ENCODE results near the gene PLAU.
"Not testable (repeated sequence)": the region's sequence is repeated elsewhere in the genome, so short reads cannot be mapped to it uniquely, and the experiment has no call there.

Gene PLAU

DNA sequence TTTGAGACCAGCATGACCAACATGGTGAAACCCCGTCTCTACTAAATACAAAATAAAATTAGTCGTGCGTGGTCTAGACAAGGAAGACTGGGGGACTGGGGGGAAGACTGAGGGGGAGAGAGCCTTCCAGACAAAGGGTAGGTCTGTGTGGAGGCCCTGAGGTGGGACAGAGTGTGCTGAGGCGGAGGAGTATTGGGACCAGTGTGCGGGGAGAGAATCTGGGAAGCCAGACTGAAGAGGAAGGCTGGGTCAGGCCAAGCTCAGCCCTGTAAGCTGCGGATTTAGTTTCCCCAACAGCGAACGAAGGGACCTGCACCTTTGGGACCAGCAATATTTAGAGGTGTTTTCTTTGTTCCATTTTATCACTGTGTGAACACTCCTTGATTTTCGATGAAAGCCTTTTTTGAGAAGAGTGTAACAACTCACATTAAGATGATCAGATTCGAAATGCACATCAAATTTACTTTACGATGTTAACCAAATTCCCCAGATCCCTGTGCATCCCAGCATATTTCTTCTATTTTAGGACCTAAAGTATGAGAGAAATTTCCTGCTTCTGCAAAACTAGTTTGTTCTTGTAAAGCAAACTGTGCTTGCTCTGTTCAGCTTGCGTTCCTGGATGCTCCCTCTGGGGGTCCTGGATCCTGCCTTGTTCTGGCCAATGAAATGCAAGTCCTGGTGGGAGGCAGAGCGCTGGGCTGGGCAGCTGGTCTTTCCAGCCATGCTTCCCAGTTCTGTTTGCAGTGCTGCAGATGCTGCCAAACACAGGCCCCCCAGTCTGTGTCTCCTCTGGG is 39.4 kb downstream of the PLAU start:
- no peak for DNase-seq (ENCODE audit: low spot score)

- no peak for DNase-seq (ENCODE audit: low spot score)
Measured at GRCh38 chr10:73953665-73954064, 42.7 kb downstream of the PLAU start.

GRCh38 chr10:73954737-73955136 is 43.8 kb downstream of the PLAU start:
- DNase-seq (ENCODE audit: low spot score): no peak

DNA sequence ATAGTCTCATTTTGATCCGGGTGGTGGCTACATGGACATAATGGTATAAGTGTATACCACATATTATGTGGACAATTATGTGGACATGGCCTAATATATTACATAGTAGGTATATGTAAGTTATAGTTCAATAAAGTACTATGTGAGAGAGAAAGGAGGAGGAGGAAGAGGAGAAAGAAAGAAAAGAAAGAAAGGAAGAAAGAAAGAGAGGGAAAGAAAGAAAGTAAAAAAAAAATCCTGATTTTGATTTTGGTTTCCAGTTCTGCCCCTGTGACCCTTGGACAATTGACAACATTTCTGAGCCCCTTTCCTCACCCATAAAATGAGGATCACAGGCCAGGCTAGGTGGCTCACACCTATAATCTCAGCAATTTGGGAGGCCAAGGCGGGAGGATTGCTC is 44.8 kb downstream of the PLAU start:
- no peak for DNase-seq (ENCODE audit: low spot score)

- peak; percentile 63 for DNase-seq (ENCODE audit: low spot score)
Measured at GRCh38 chr10:73956476-73957359, 45.8 kb downstream of the PLAU start.

DNA sequence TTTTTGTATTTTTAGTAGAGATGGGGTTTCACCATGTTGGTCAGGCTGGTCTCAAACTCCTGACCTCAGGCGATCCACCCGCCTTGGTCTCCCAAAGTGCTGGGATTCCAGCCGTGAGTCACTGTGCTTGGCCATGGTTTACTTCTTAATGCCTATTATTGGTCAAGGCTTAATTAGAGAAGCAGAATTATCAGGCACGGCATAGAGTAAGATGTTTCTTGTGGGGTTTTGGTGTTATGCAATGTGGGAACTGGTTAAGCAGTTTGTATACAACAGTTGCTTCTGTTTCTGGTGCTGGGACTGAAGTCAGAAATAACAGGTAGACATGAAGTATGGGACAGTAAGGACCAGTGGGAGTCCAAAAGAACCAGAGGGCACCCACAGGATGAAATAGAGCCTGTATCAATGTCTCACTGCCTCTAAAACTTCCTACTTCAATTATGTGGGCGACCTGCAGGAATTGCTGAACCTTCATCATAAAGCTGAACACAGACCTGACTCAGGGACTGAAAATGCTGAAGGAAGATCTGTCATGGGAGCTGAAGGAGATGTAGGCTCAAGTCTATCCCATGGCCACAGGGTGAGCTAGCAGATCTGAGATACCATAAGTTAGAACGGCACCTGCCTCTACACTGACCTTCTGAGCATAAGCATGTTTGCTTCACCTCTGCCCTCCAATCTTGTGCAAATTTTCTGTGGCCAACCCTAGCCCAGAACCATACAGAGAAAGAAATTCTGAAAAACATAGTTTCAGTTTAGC is 48.7 kb downstream of the PLAU start:
- DNase-seq (ENCODE audit: low spot score): no peak

- no peak for DNase-seq (ENCODE audit: low spot score)
Measured at GRCh38 chr10:73962386-73962785, 51.5 kb downstream of the PLAU start.

- DNase-seq (ENCODE audit: low spot score): not testable (repeated sequence)
Measured at GRCh38 chr10:73963533-73963932, 52.6 kb downstream of the PLAU start.

GRCh38 chr10:73964743-73965142 is 53.8 kb downstream of the PLAU start:
- DNase-seq (ENCODE audit: low spot score): no peak

DNA sequence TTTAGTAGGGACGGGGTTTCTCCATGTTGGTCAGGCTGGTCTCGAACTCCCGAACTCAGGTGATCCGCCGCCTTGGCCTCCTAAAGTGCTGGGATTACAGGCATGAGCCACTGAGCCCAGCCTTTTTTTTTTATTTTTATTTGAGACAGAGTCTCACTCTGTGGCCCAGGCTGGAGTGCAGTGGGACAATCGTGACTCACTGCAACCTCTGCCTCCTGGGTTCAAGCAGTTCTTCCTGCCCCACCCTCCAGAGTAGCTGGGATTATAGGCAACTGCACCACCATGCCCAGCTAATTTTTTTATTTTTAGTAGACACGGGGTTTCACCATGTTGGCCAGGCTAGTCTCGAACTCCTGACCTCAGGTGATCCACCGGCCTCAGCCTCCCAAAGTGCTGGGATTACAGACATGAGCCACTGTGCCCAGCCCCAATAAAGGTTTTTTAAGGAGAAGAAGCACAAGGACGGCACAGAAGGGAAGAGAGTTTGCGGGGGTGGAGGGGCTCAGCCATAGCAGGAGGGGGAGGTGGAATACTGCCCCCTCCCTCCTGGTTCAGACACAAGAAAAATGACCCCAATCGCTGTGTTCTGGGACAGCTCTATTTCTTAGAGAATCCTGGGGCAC is 54.4 kb downstream of the PLAU start:
- DNase-seq (ENCODE audit: low spot score): not testable (repeated sequence)

DNA sequence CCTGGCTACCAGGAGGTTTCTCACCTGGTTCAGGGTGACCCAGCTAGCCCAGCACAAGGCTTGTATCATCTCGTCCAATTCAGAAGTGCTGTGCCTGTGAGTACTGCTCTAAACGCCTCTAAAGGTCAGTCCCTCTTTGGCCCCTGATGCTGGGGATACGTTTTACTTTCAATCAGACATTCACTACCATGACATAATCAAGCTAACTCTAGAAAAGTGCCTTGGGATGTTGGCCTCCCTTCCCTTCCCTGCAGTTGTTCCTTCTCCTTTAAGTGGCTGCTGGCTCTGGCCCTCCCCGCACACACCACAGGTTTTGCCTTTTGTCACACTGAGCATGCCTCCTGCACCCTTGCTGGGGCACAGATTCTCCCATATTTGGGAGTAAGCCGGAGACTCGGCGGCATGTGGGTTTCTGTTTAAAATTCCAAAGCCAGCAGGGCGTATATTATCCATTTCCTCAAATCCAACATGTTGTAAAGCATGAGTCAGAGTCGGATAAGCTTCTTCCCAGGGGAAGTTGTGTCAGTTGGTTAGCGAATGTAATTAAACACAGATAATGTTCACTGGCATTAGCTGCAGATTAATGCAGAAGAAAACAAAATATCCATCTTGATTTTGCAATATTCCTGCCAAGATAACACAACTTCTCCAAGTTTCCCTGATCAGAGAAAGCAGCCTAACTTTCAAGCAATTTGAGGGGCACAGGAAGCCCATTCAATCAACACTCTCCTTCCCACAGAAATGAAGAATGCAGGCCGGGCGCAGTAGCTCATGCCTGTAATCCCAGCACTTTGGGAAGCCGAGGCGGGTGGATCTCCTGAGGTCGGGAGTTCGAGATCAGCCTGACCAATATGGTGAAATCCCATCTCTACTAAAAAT is 55.2 kb downstream of the PLAU start:
- DNase-seq (ENCODE audit: low spot score): peak; percentile 45

GRCh38 chr10:73967022-73967429 is 56.1 kb downstream of the PLAU start:
- DNase-seq (ENCODE audit: low spot score): no peak
